Adrenal gland (tissue), 12 donors: Measurements from ENCODE around the gene ABCF3. TPM values are rescaled to one million over a fixed set of nuclear protein-coding genes. Genes with fewer than 3 reads are reported as not detected.

ENCODE experiments used
- DNase-seq, 7 donors: peaks; one replicate each; pipeline ENCODE4 v3.0.0-alpha.2; 2019 to 2020
- H3K27ac ChIP-seq, 5 donors: fragments of 200-600 bp; sonication (generic) in 4 of 5; 1 replicate in 3 of 5; 2 replicates in 2 of 5; pipeline versions ENCODE4 v1.5.1 to v1.8.0; 2016 to 2020; ENCODE audit warnings: mild to moderate bottlenecking in 1 of 5
- H3K27me3 ChIP-seq: fragments of 200-600 bp; 2 replicates; pipeline ENCODE4 v1.8.0; 2021
- H3K36me3 ChIP-seq, 2 donors: fragments of 200-600 bp; replicated peaks in 1 of 2; 1 replicate in 1 of 2; 2 replicates in 1 of 2; pipeline versions ENCODE4 v1.5.1 to v1.8.0; 2018 to 2022
- H3K4me1 ChIP-seq, 2 donors: fragments of 200-600 bp; replicated peaks in 1 of 2; 1 replicate in 1 of 2; 2 replicates in 1 of 2; pipeline versions ENCODE4 v1.5.1 to v1.8.0; 2018 to 2021
- H3K4me3 ChIP-seq, 4 donors: fragments of 200-600 bp; sonication (generic) in 3 of 4; one replicate each; pipeline ENCODE4 v1.5.1; 2016 to 2018
- H3K9me3 ChIP-seq, 3 donors: fragments of 200-600 bp; sonication (generic) in 1 of 3; replicated peaks in 1 of 3; 1 replicate in 2 of 3; 2 replicates in 1 of 3; pipeline versions ENCODE4 v1.5.1 to v1.8.0; 2016 to 2021
- CTCF ChIP-seq, 6 experiments: fragments of 450-650 bp in 4 of 6; fragments of 200-600 bp in 2 of 6; sonication (generic) in 1 of 6; IDR thresholded peaks; 1 replicate in 5 of 6; 2 replicates in 1 of 6; pipeline versions ENCODE4 v1.5.1 to v1.8.0; 2016 to 2021; ENCODE audit warnings: antibody characterized with exemption in 6 of 6, mild to moderate bottlenecking in 2 of 6, moderate library complexity in 1 of 6
- POLR2A ChIP-seq, 2 donors: fragments of 450-650 bp; IDR thresholded peaks; one replicate each; pipeline ENCODE4 v1.6.1; 2017; ENCODE audit warnings: antibody characterized with exemption in 2 of 2, mild to moderate bottlenecking in 2 of 2, moderate library complexity in 1 of 2
- WGBS, 4 donors: extraction: QIAGEN DNeasy Blood & Tissue Kit in 2 of 4; methylation state at CpG; one replicate each; pipeline versions ENCODE4 v1.1.5 to v1.1.7; 2013 to 2017; 5-methylcytosine and 5-hydroxymethylcytosine counted together
- intact Hi-C, 2 donors: fragments of 100-400 bp; cut with DNase I; formaldehyde crosslinking; loops; one replicate each; pipeline versions ENCODE4 v1.14.1 to v1.15.0; 2022 to 2023
- polyA plus RNA-seq, 3 donors: library from polyadenylated mRNA; stranded (reverse); fragments of 200-250 nt in 2 of 3; fragments of 350-450 nt in 1 of 3; fragmentation: Illumina TruSeq in 1 of 3; extraction: RNeasy Lipid Tissue Mini Kit (QIAGEN cat#74804) in 1 of 3; gene quantifications; one replicate each; pipeline ENCODE4 v1.2.3, GENCODE V29; 2013 to 2014
- total RNA-seq, 9 donors: library from RNA; depleted of rRNA in 4 of 9; stranded (reverse); fragments of >200 nt in 4 of 9; fragments of 120-200 nt in 1 of 9; fragmentation: NEBNext Ultra II Directional in 1 of 9; extraction: Animal tissue kit (Norgen Biotek cat#: 25700) in 1 of 9; gene quantifications; one replicate each; pipeline versions ENCODE4 v1.1.0 to v1.2.4, GENCODE V29; 2013 to 2023
- donor health status: healthy with polysubstance abuse.
- donor health status: Bipolar disorder and iron deficiency.
- donor health status: DM: yes; HTN: yes; CAD: no.
- donor health status: DM: no; HTN: no; CAD: no.
- donor health status: DM: no; HTN: no; CAD: no.
- donor health status: DM: yes; HTN: yes; CAD: no.

The ABCF3 gene
- total and polyA plus RNA-seq, 12 donors: 93.6 to 353 (median 201) TPM

GRCh38 chr3:184229394-184230080 is 43.5 kb downstream of the ABCF3 start, which contains the start of gene VWA5B2:
Gene VWA5B2, plus strand, starts transcription at chr3:184229585. Its CDS starts 944 bp downstream, at chr3:184230529.
- H3K4me3 ChIP-seq: peak within 1 kb of the TSS in 3 of 4 donors; percentile 6 to 85 (median 80)
- TF ChIP-seq CTCF (IDR thresholded peaks at IDR 0.05): peak in 5 of 6 experiments; percentile 21 to 72 (median 48)
- peak; percentile 74 to 89 for TF ChIP-seq POLR2A (IDR thresholded peaks at IDR 0.05)
- peaks cover 21 to 46% of the 10 kb centered on the region in 2 donors for H3K4me1 ChIP-seq
- peaks cover 11% of the 10 kb centered on the region for H3K27me3 ChIP-seq
- intact Hi-C loops: no loop called here
- DNase-seq: peak; percentile 76 to 89 (median 83)
- 1 to 2% (median 1%) methylated on average over 11 to 55 of the region's 66 CpGs; no CpG with 5 or more reads in 1 of the 4 donors for WGBS, 4 donors
- H3K27ac ChIP-seq: peak within 1 kb of the TSS in 3 of 5 donors; percentile 47 to 78 (median 59)
- no peaks in the 10 kb centered on the region for H3K36me3 ChIP-seq
- no peaks in the 10 kb centered on the region for H3K9me3 ChIP-seq

- Histone ChIP-seq H3K27ac (peak overlapping the region in 2 of 5 donors; percentile 6 to 78), H3K4me1 (peaks cover 22 to 52% of the 10 kb centered on the region in 2 donors), H3K9me3 (no peaks in the 10 kb centered on the region), H3K4me3 (peak overlapping the region in 3 of 4 donors; percentile 6 to 85 (median 80)), H3K36me3 (no peaks in the 10 kb centered on the region), H3K27me3 (peaks cover 11% of the 10 kb centered on the region)
- no peak for TF ChIP-seq POLR2A (IDR thresholded peaks at IDR 0.05)
- no peak for TF ChIP-seq CTCF (IDR thresholded peaks at IDR 0.05)
- intact Hi-C loops: no loop called here
- peak in 1 of 7 donors; percentile 23 for DNase-seq
- 0 to 1% (median 1%) methylated on average over 3 to 61 of the region's 61 CpGs; no CpG with 5 or more reads in 1 of the 4 donors for WGBS, 4 donors
Observed at GRCh38 chr3:184230081-184230602, 44.1 kb downstream of the ABCF3 start.

GRCh38 chr3:184230603-184231528 is 44.9 kb downstream of the ABCF3 start:
- Histone ChIP-seq H3K27me3 (peaks cover 11% of the 10 kb centered on the region), H3K4me1 (peaks cover 22 to 54% of the 10 kb centered on the region in 2 donors), H3K9me3 (no peaks in the 10 kb centered on the region), H3K36me3 (no peaks in the 10 kb centered on the region), H3K4me3 (peak overlapping the region in 2 of 4 donors; percentile 80 to 85), H3K27ac (peak overlapping the region in 2 of 5 donors; percentile 6 to 78)
- intact Hi-C loops: no loop called here
- 7 to 29% (median 15%) methylated on average over 14 to 79 of the region's 79 CpGs for WGBS, 4 donors
- peak in 2 of 7 donors; percentile 44 to 79 for DNase-seq
- peak in 1 of 2 donors; percentile 16 for TF ChIP-seq POLR2A (IDR thresholded peaks at IDR 0.05)
- no peak for TF ChIP-seq CTCF (IDR thresholded peaks at IDR 0.05)
